IPS DF 6.9 (cell line): ENCODE data around the gene LRGUK.
"Not testable (repeated sequence)": the region's sequence is repeated elsewhere in the genome, so short reads cannot be mapped to it uniquely, and the experiment has no call there.

Source experiments
- DNase-seq: peaks from one replicate; pipeline ENCODE4 v3.0.0-alpha.2; 2013; ENCODE audit warnings: low read depth, low spot score
- H3K27ac ChIP-seq: one replicate; pipeline ENCODE4 v1.5.1; 2013; ENCODE audit warnings: low read length, control low read depth
- H3K27me3 ChIP-seq: 2 replicates; pipeline ENCODE4 v1.6.1; 2013; ENCODE audit warnings: mild to moderate bottlenecking, low read length; ENCODE audit not compliant: control insufficient read depth, insufficient read depth
- H3K36me3 ChIP-seq: 2 replicates; pipeline ENCODE4 v1.6.1; 2013; ENCODE audit warnings: low read length; ENCODE audit not compliant: control insufficient read depth, insufficient read depth
- H3K4me1 ChIP-seq: 2 replicates; pipeline ENCODE4 v1.6.1; 2013; ENCODE audit warnings: low read length; ENCODE audit not compliant: control insufficient read depth, insufficient read depth
- H3K4me3 ChIP-seq: 2 replicates; pipeline ENCODE4 v1.5.1; 2013; ENCODE audit warnings: mild to moderate bottlenecking, low read length
- H3K9me3 ChIP-seq: 2 replicates; pipeline ENCODE4 v1.6.1; 2013; ENCODE audit warnings: low read length, inconsistent platforms; ENCODE audit not compliant: control insufficient read depth, insufficient read depth
- WGBS: extraction: QIAGEN DNeasy Blood & Tissue Kit; methylation state at CpG from one replicate; pipeline ENCODE4 v1.1.7; 2013; ENCODE audit warnings: mixed read lengths, missing lambda C conversion rate; ENCODE audit not compliant: insufficient read length, insufficient coverage; 5-methylcytosine and 5-hydroxymethylcytosine counted together

Gene LRGUK

DNA sequence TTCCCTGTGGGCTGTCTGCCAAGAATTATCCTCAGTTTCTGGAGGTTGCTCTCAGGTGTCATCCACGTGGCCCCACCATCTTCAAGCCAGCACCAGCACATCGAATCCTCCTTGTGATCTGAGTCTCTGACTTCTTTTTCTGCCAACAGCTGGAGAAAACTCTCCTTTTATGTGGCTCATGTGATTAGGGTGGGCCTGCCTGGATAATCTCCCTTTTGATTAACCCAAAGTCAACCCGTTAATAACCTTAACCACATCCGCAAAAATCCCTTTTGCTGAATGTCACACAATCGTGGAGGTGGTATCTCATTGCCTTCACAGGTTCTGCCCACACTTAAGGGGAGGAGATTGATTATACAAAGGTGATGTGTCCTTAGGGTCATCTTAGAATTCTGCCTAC lies 73.8 kb downstream of the LRGUK start:
- Histone ChIP-seq H3K4me3 (no peak overlapping the region), H3K9me3 (no peaks in the 10 kb centered on the region), H3K27ac (no peak overlapping the region), H3K36me3 (no peaks in the 10 kb centered on the region), H3K4me1 (no peaks in the 10 kb centered on the region), H3K27me3 (no peaks in the 10 kb centered on the region)
- no peak for DNase-seq
- WGBS = no CpG with 5 or more reads among the region's 5 CpGs

DNA sequence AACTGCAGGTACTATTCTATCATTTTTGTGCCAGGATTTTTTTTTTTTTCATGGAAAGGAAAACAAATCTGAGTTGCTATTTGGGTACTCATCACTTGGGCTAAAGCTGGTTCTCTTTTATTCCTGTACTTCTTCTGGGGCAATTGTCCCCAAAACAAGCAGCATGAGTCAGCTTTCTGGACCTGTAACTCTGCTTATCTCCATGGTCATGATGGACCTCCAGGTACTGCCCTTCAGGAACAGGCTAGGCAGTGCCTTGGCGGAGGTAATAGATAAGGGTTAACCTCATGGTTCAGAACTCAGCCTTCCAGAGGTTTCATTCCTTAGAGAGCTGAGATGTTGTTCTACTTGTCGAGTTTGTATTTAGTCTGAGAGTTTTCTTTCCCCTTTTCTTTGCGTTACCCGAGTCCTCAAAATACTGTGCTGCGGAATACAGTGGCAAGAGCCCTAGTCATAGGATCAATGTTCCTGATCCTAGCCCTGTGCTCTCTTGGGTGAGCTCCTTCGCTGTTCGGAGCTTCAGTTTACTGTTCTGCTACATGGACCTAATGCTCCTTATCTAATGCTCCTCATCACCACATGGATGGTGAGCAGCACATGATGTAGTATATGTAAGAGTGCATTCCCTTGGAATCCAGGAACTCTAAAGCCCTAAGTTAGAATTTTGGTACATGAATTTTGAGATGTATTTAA lies 74.6 kb downstream of the LRGUK start:
- Histone ChIP-seq H3K27ac (no peak overlapping the region), H3K4me1 (no peaks in the 10 kb centered on the region), H3K9me3 (no peaks in the 10 kb centered on the region), H3K36me3 (no peaks in the 10 kb centered on the region), H3K27me3 (no peaks in the 10 kb centered on the region), H3K4me3 (no peak overlapping the region)
- no peak for DNase-seq
- no CpG with 5 or more reads among the region's 7 CpGs for WGBS

DNA sequence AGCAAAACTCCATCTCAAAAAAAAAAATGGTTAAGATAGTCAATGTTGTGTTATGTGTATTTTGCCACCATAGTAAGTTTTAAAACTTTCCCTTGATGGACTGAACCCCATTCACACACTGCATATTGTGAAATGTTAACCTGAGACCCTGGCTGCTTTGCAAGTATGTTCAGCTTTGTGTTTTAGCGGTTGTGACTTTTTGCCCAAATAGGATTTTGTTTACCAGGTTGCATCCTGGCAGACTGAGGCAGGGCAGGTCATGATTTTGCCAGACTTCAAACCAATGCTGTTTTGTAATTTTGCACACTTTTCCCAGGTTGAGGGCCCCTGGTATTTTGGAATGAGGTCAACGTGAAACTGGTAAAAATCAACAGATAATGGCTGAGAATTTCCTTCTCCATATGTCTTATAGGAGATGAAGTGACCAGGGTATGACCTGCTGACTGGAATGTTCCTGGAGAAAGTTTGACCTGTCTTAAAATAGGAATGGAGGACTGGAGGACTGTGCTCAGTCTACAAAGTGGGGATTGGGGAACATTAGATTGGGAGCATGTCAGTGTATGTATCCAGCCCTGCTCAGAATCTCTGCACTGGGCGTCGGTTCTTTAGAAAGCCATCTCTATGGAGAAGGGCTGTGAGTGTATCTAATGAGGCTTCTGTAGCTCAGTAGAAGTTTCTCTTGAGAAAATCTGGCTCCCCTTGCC lies 76.2 kb downstream of the LRGUK start:
- Histone ChIP-seq H3K36me3 (no peaks in the 10 kb centered on the region), H3K4me1 (no peaks in the 10 kb centered on the region), H3K9me3 (no peaks in the 10 kb centered on the region), H3K27me3 (no peaks in the 10 kb centered on the region), H3K27ac (no peak overlapping the region), H3K4me3 (no peak overlapping the region)
- WGBS = no CpG with 5 or more reads among the region's 4 CpGs
- DNase-seq = no peak

DNA sequence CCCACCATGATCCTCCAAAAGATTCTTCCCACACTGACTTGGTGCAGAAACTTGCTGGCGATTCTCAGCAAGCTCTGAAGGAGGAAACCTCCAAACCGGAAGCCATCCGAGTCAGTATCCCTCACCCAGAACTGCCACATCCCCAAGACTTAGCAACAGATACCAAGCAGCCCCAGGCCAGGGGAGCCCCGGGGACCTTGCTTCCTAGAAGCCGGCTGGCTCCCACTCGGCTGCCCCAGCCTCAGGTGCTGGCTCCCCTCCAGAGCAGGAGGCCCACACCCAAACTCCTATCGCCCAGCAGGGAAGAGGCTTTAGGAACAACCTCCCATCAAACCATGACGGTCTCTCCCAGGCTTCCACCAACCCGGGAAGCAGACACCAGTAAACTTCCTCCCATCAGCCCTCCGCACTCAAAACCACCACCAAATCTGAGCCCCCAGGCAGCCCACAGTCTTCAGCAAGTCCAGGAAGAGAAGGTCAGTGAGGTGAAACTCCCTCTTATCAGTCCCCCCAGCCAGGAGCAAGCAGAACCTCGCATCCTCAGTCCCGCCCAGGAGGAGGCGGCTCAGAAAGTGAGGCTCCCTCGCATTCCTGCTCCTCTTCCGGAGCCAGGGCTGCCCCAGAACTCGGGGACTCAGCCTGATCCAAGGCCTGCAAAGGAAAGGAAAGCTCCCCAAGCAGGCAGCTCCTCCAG lies 82.3 kb downstream of the LRGUK start:
- Histone ChIP-seq H3K9me3 (no peaks in the 10 kb centered on the region), H3K4me1 (no peaks in the 10 kb centered on the region), H3K36me3 (no peaks in the 10 kb centered on the region), H3K4me3 (no peak overlapping the region), H3K27ac (no peak overlapping the region), H3K27me3 (no peaks in the 10 kb centered on the region)
- WGBS = no CpG with 5 or more reads among the region's 16 CpGs
- DNase-seq = no peak

DNA sequence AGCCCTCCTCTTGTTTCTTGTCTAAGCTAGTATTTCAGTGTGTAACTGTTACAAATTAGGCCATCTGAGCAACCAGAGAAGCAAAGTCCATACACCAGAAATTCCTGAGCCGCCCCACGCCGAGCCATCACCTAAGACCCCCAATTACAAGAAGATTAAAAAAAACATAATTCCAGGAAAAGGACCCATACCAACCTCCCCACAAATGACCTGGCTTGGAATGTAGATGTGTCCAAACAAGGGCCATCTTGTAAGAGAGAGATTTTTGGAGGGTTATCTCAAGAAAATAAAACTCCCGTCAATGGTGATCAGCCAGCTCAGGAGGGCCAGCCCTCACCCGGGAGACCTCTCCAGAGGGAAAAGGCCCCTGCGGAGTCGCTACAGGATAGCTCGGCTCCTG lies 83.1 kb downstream of the LRGUK start:
- H3K27ac ChIP-seq = no peak overlapping the region
- H3K36me3 ChIP-seq = no peaks in the 10 kb centered on the region
- H3K4me1 ChIP-seq = no peaks in the 10 kb centered on the region
- DNase-seq = no peak
- H3K9me3 ChIP-seq = no peaks in the 10 kb centered on the region
- no peak overlapping the region for H3K4me3 ChIP-seq
- no peaks in the 10 kb centered on the region for H3K27me3 ChIP-seq
- no CpG with 5 or more reads among the region's 8 CpGs for WGBS

DNA sequence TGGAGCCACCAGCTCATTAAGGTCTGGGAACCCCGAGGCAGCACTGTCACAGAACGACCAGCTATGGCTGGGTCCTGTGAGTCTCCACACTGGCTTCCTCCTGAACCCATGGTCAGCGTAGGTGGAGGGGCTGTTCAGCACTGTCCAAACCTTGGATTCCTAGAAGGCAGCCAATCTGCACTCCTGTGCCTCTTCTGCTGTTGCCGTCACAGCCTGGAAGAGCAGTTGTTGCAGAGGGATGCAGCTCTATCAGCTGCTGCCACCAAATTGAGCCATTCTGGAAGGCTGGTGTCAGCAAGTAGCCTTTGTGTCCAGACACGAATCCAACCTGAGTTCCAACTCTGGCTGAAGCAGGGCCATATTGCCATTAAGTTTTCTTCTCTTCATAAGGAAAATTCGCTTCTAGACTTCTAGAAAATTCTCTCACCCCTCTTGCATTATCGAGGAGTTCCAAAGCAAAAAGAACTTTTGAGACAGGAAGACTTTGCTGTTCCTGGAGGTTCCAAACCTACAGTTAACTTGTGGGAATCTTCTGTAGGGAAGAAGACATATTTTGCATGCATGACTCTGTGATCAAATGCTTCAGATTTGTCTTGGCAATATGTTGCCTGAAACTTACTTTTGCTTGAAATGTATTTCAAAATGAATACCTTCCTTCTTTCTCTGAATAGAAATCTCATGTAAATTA lies 84.0 kb downstream of the LRGUK start:
- no CpG with 5 or more reads among the region's 7 CpGs for WGBS
- Histone ChIP-seq H3K4me1 (no peaks in the 10 kb centered on the region), H3K4me3 (no peak overlapping the region), H3K27ac (no peak overlapping the region), H3K36me3 (no peaks in the 10 kb centered on the region), H3K27me3 (no peaks in the 10 kb centered on the region), H3K9me3 (no peaks in the 10 kb centered on the region)
- DNase-seq = no peak

DNA sequence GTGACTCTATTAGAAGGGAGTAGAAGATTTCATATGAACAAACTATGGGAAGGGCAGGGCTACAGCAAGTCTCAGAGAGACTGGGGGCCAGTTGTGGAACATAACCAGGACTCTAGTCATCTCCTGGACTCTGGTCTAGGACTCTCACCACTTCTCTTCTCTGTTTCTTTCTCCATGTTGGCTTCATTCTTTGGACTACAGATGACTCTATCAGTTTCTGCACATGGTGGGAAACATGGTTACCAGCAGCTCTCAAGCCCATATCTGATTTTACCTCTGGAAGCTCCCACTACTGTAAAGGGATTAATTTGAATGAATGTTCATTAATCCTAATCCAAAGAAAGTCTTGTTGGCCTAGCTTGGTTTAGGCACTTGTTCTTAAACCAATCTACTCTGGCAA lies 84.7 kb downstream of the LRGUK start:
- Histone ChIP-seq H3K4me3 (no peak overlapping the region), H3K27me3 (no peaks in the 10 kb centered on the region), H3K9me3 (no peaks in the 10 kb centered on the region)

DNA sequence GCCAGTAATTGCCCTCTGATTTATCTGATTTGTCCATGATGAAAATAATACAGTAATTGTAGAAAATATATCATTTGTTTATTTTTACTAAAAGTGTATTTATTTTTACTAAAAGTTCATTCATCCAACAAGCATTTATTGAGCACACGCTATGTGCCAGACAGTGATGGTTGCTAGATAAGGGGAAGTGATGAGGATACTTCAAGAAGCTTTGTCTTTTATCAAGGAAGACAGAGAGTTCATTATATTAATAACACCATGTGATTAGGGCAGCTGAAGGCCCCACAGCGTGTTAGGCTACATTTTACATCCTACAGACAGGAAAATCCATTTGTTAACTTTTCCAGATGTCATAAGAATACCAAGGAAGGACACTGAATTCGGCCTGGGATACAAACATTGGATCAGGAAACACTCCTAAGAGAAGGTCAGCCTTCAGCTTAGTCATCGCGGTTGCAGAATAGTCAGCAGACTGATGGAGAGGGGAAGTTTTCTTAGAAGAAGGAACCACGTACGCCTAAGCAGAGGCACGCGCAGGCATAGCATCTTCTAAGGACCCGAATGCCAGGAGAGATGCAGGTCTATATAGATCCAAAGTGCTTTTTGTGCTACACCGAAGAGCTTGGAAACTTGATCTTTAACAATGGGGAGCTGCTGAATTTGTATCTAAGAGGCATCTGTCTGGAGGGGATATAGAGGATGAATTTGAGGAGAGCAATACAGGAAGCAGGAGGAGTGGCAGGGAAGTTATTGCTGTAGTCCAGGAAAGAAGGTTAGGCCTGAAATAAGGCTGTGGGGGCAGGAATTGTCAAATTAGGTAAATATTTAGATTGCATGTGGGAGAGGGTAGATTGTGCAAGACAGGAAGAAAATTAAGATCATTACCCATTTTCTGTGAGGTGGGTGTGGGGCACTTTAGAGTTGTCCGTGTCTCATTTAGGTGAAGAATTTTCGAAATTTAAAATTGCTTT lies 85.7 kb downstream of the LRGUK start:
- Histone ChIP-seq H3K27ac (no peak overlapping the region), H3K27me3 (no peaks in the 10 kb centered on the region), H3K9me3 (no peaks in the 10 kb centered on the region), H3K4me1 (no peaks in the 10 kb centered on the region), H3K36me3 (no peaks in the 10 kb centered on the region), H3K4me3 (no peak overlapping the region)
- no CpG with 5 or more reads among the region's 13 CpGs for WGBS
- no peak for DNase-seq

More for the DNA sequence above, 84.7 kb downstream of the LRGUK start:
- H3K4me1 ChIP-seq = no peaks in the 10 kb centered on the region
- H3K36me3 ChIP-seq = no peaks in the 10 kb centered on the region
- H3K27ac ChIP-seq = no peak overlapping the region
- DNase-seq = no peak

DNA sequence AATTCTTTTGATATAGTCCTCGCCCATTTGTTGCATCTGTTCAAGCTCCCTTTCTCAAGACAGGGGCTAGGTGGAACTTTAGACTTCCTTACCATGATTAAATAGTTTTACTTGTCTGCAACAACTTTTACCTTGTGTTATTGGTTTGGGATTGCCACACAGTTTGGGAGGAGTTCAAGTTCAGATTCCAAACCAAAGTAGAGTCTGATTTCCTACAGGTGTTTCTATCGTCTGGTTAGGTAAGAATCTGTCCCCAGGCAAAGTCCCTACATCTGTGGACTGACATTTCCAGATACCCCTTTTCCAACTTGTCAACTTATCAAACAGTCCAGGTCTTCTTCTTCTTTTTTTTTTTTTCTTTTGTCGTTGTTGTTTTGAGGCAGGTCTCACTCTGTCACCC lies 93.1 kb downstream of the LRGUK start:
- H3K4me3 ChIP-seq = no peak overlapping the region
- H3K27ac ChIP-seq = no peak overlapping the region
- DNase-seq = no peak
- WGBS = no CpG with 5 or more reads among the region's 3 CpGs
- no peaks in the 10 kb centered on the region for H3K9me3 ChIP-seq
- H3K27me3 ChIP-seq = no peaks in the 10 kb centered on the region
- no peaks in the 10 kb centered on the region for H3K4me1 ChIP-seq
- H3K36me3 ChIP-seq = no peaks in the 10 kb centered on the region

DNA sequence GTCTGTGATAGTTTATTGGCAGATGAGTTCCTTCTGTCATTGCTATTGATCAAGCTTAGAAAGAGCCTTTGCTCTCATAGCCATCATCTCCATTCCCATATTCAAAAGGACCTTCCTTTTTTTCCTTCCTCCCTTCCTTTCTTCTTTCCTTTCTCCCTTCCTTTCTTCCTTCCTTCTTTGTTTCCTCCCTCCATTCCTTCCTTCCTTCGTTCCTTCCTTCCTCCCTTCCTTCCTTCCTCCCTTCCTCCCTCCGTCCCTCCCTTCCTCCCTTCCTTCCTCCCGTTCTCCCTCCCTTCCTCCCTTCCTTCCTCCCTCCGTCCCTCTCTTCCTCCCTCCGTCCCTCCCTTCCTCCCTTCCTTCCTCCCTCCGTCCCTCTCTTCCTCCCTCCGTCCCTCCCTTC lies 104.2 kb downstream of the LRGUK start:
- H3K4me1 ChIP-seq, H3K4me3 ChIP-seq, H3K36me3 ChIP-seq, H3K27me3 ChIP-seq, H3K9me3 ChIP-seq, DNase-seq, H3K27ac ChIP-seq: not testable (repeated sequence)
- WGBS = 98% methylated on average over 6 of the region's 7 CpGs
